GM12878 (cell line): ENCODE measurements around the gene HASPIN. TPM values are rescaled to one million over a fixed set of nuclear protein-coding genes. Genes with fewer than 3 reads are reported as not detected.

ENCODE experiments used
- ATAC-seq: fragments of 200-7000 bp; cut with Tn5 transposase; 3 replicates; pipeline ENCODE4 v1.9.1; 2020; ENCODE audit warnings: mild to moderate bottlenecking, moderate library complexity
- BruUV-seq: library from RNA; stranded (reverse); fragments of 400-500 nt; replicated peaks from 2 replicates; lab custom pipeline; 2021; lab: Mats Ljungman, UMichigan
- CTCF ChIA-PET: fragments of 300-600 bp; sonication (Branson Sonifier 250); formaldehyde crosslinking; extraction: SDS; loops from one replicate; lab custom pipeline; 2021; ENCODE audit warnings: inconsistent platforms; lab: Yijun Ruan, JAX
- POLR2A ChIA-PET: fragments of 350-600 bp; formaldehyde crosslinking; extraction: SDS; loops from one replicate; lab custom pipeline; 2021; ENCODE audit warnings: inconsistent platforms; lab: Charles Lee
- RAD21 ChIA-PET: fragments of 300-600 bp; sonication (Branson Sonifier 250); formaldehyde crosslinking; loops from one replicate; lab custom pipeline; 2023; ENCODE audit warnings: antibody characterized with exemption; ENCODE audit not compliant: unreplicated experiment; lab: Charles Lee
- SMC1A ChIA-PET: fragments of 300-600 bp; sonication (Branson Sonifier 250); formaldehyde crosslinking; loops from one replicate; lab custom pipeline; 2023; ENCODE audit not compliant: unreplicated experiment, uncharacterized antibody; lab: Charles Lee
- DNase-seq: peaks from one replicate; pipeline ENCODE4 v3.0.0-alpha.2; 2011; ENCODE audit warnings: low read depth, low spot score
- FAIRE-seq: peaks from 3 replicates; lab custom pipeline; 2011; peaks lifted over from hg19 to GRCh38; lab: Jason Lieb, UNC
- H2AFZ ChIP-seq: 2 replicates; pipeline ENCODE4 v1.6.0; 2011; ENCODE audit warnings: low read depth, low read length, control low read depth; ENCODE audit not compliant: control insufficient read depth
- H3K27ac ChIP-seq: 2 replicates; pipeline ENCODE4 v1.5.1; 2011; ENCODE audit warnings: control low read depth; ENCODE audit not compliant: control insufficient read depth, insufficient read depth
- H3K27me3 ChIP-seq, 2 experiments: replicated peaks in 1 of 2; 2 replicates each; pipeline versions ENCODE4 v1.6.0 to v1.6.1; 2011; ENCODE audit warnings: low read length in 1 of 2; ENCODE audit not compliant: control insufficient read depth in 2 of 2, insufficient read depth in 2 of 2
- H3K36me3 ChIP-seq, 2 experiments: 2 replicates each; pipeline ENCODE4 v1.5.1; 2011; ENCODE audit warnings: low read length in 1 of 2; ENCODE audit not compliant: control insufficient read depth in 2 of 2, insufficient read depth in 2 of 2
- H3K4me1 ChIP-seq: 2 replicates; pipeline ENCODE4 v1.6.1; 2011; ENCODE audit warnings: mild to moderate bottlenecking, low read length, moderate library complexity, mixed read lengths; ENCODE audit not compliant: control insufficient read depth, insufficient read depth
- H3K4me2 ChIP-seq: 2 replicates; pipeline ENCODE4 v1.6.0; 2011; ENCODE audit warnings: control low read depth; ENCODE audit not compliant: control insufficient read depth, insufficient read depth
- H3K4me3 ChIP-seq: fragments of 200-600 bp; sonication (generic); 2 replicates; pipeline ENCODE4 v1.5.1; 2016
- H3K79me2 ChIP-seq: 2 replicates; pipeline ENCODE4 v1.6.0; 2011; ENCODE audit warnings: low read length; ENCODE audit not compliant: control insufficient read depth, insufficient read depth
- H3K9ac ChIP-seq: 2 replicates; pipeline ENCODE4 v1.8.0; 2011; ENCODE audit warnings: low read length, control low read depth, mixed read lengths; ENCODE audit not compliant: control insufficient read depth, insufficient read depth
- H3K9me3 ChIP-seq: replicated peaks from 3 replicates; pipeline ENCODE4 v1.5.1; 2011; ENCODE audit warnings: mild to moderate bottlenecking, low read length; ENCODE audit not compliant: control insufficient read depth, insufficient read depth
- H4K20me1 ChIP-seq: 2 replicates; pipeline ENCODE4 v1.6.0; 2011; ENCODE audit not compliant: control insufficient read depth, insufficient read depth
- EP300 ChIP-seq, 2 experiments: fragments of 150-350 bp in 1 of 2; IDR thresholded peaks; 2 replicates each; pipeline ENCODE4 v1.6.1; 2011 to 2012; ENCODE audit warnings: low read depth in 2 of 2, low read length in 2 of 2, borderline replicate concordance in 1 of 2, improper control_type of control experiment in 1 of 2, inconsistent platforms in 1 of 2; ENCODE audit not compliant: control insufficient read depth in 1 of 2
- HCFC1 ChIP-seq: fragments of 150-350 bp; IDR thresholded peaks from 2 replicates; pipeline ENCODE4 v1.6.1; 2014; ENCODE audit warnings: low read length
- MYC ChIP-seq: IDR thresholded peaks from 2 replicates; pipeline ENCODE4 v1.6.1; 2011; ENCODE audit warnings: mild to moderate bottlenecking, low read length, moderate library complexity, inconsistent platforms; ENCODE audit not compliant: insufficient read depth, insufficient replicate concordance, insufficient read length, severe bottlenecking
- NFXL1 ChIP-seq: fragments of 450-650 bp; IDR thresholded peaks from 2 replicates; pipeline ENCODE4 v1.6.1; 2017; ENCODE audit warnings: antibody characterized with exemption, mild to moderate bottlenecking, borderline replicate concordance
- NR2C2 ChIP-seq: IDR thresholded peaks from 2 replicates; pipeline ENCODE4 v1.6.1; 2011; ENCODE audit warnings: borderline replicate concordance, low read depth; ENCODE audit not compliant: control insufficient read depth, insufficient read length
- SMAD5 ChIP-seq: IDR thresholded peaks from 2 replicates; pipeline ENCODE4 v1.6.1; 2016; ENCODE audit warnings: antibody characterized with exemption, low read depth
- SREBF2 ChIP-seq: IDR thresholded peaks from 2 replicates; pipeline ENCODE4 v1.6.1; 2012; ENCODE audit warnings: mild to moderate bottlenecking, low read length
- YY1 ChIP-seq: IDR thresholded peaks from 2 replicates; pipeline ENCODE4 v1.6.1; 2011; ENCODE audit warnings: low read depth, mild to moderate bottlenecking, low read length
- ZBTB33 ChIP-seq: fragments of 450-650 bp; IDR thresholded peaks from 2 replicates; pipeline ENCODE4 v1.6.1; 2017; ENCODE audit warnings: mild to moderate bottlenecking
- WGBS: methylation state at CpG from one replicate; pipeline ENCODE4 v1.1.6; 2016; ENCODE audit warnings: low lambda C conversion rate; ENCODE audit not compliant: insufficient replicate concordance, insufficient coverage; ENCODE audit errors: missing lambda C conversion rate; 5-methylcytosine and 5-hydroxymethylcytosine counted together
- in situ Hi-C: fragments of 300-500 bp; cut with MboI; formaldehyde crosslinking; loops from 9 replicates; pipeline ENCODE4 v1.14.3; 2018; ENCODE audit warnings: mixed read lengths
- intact Hi-C: fragments of 100-400 bp; cut with micrococcal nuclease; formaldehyde crosslinking; loops from one replicate; pipeline ENCODE4 v1.14.2; 2022; ENCODE audit not compliant: unreplicated experiment
- polyA plus RNA-seq, 11 experiments: library from polyadenylated mRNA; depleted of rRNA in 4 of 11; unstranded in 6 of 11; stranded (reverse) in 5 of 11; fragments of >200 nt; fragmentation: Nextera tagmentation in 4 of 11; fragmentation: Illumina TruSeq in 1 of 11; extraction: Ambion mirVana in 4 of 11; extraction: Trizol in 1 of 11; gene quantifications; 1 replicate in 1 of 11; 2 replicates in 10 of 11; pipeline versions ENCODE4 v1.2.1 to v1.2.3, GENCODE V29; 2011 to 2016; ENCODE audit warnings: inconsistent platforms in 2 of 11, missing spikeins in 2 of 11, low read depth in 1 of 11
- total RNA-seq, 4 experiments: library from RNA; depleted of rRNA in 3 of 4; stranded (reverse); fragments of >200 nt in 3 of 4; fragmentation: Illumina TruSeq in 1 of 4; extraction: Trizol in 1 of 4; gene quantifications; 2 replicates each; pipeline versions ENCODE4 v1.2.1 to v1.2.3, GENCODE V29; 2013 to 2021

The HASPIN gene
- total and polyA plus RNA-seq, 10 of the 15 experiments (the other 5 are each of a cell fraction or from before 2014, with no cell fraction given): 0.80 to 18.0 (median 10.1) TPM

- no TSS peak for BruUV-seq
- intact Hi-C loops: no loop called here
- no peaks in the 10 kb centered on the region for H4K20me1 ChIP-seq
- peaks cover 3% of the 10 kb centered on the region for H3K79me2 ChIP-seq
- POLR2A ChIA-PET: no interaction called here
- H3K9ac ChIP-seq: no peak overlapping the region
- H3K4me2 ChIP-seq: no peak overlapping the region
- no peak overlapping the region for H3K4me3 ChIP-seq
- no peak overlapping the region for H3K27ac ChIP-seq
- no peaks in the 10 kb centered on the region for H3K36me3 ChIP-seq
- 67% methylated on average over 4 of the region's 4 CpGs for WGBS
- CTCF ChIA-PET: no interaction called here
- H3K27me3 ChIP-seq: no peaks in the 10 kb centered on the region
- DNase-seq (no peak), FAIRE-seq (no peak), ATAC-seq (no peak)
- in situ Hi-C loops: loop anchor here (25.0 kb wide), 1 partner anchor 1512 kb away; no protein-coding TSS in a partner anchor
- peaks cover 13% of the 10 kb centered on the region for H3K4me1 ChIP-seq
- RAD21 ChIA-PET: no interaction called here
- SMC1A ChIA-PET: no interaction called here
- peaks cover 15% of the 10 kb centered on the region; the same call in 2 of the 3 replicates for H3K9me3 ChIP-seq
- TF ChIP-seq MYC (no peak), SMAD5 (no peak), YY1 (no peak), ZBTB33 (no peak), NR2C2 (no peak), NFXL1 (no peak), EP300 (IDR thresholded peaks at IDR 0.05; ENCODE audit: borderline replicate concordance in 1 of 2, control insufficient read depth in 1 of 2, low read depth in 2 of 2, low read length in 2 of 2) (no peak), HCFC1 (no peak), SREBF2 (no peak)
- TF ChIP-seq, all 136 proteins: peak for 0
- no peak overlapping the region for H2AFZ ChIP-seq
These were observed 23.8 kb upstream of the HASPIN start for GRCh38 chr17:3699951-3700350.
